PC-3 (cell line): ENCODE measurements around the gene KSR2.

Source experiments
- CTCF ChIP-seq: fragments of 300-600 bp; sonication (generic); conservative IDR thresholded peaks from 2 replicates; pipeline ENCODE4 v1.5.1; 2017; ENCODE audit warnings: antibody characterized with exemption, low read depth, mild to moderate bottlenecking, low read length
- EZH2 ChIP-seq: fragments of 300-600 bp; sonication (generic); IDR thresholded peaks from one replicate; pipeline ENCODE4 v1.6.1; 2017; ENCODE audit warnings: antibody characterized with exemption, mild to moderate bottlenecking, low read length; ENCODE audit not compliant: unreplicated experiment

- no peak for TF ChIP-seq CTCF
- TF ChIP-seq EZH2 = no peak
Observed at GRCh38 chr12:117494833-117495655, 473.7 kb downstream of the KSR2 start.
